DOHH2 (cell line): Measurements from ENCODE around the gene PRDM16.

Source experiments
- H3F3A ChIP-seq: fragments of 200-600 bp; sonication (generic), shearing (Covaris generic); 2 replicates; pipeline ENCODE4 v1.6.0; 2016; ENCODE audit warnings: antibody characterized with exemption, mild to moderate bottlenecking; ENCODE audit not compliant: control insufficient read depth, insufficient read depth
- H3K27ac ChIP-seq: fragments of 200-600 bp; sonication (generic); 2 replicates; pipeline ENCODE4 v1.5.1; 2014; ENCODE audit warnings: low read depth, mild to moderate bottlenecking, low read length, moderate library complexity
- H3K27me3 ChIP-seq: fragments of 200-600 bp; sonication (generic); 2 replicates; pipeline ENCODE4 v1.6.1; 2014; ENCODE audit warnings: mild to moderate bottlenecking, low read length, mixed read lengths; ENCODE audit not compliant: control insufficient read depth
- H3K36me3 ChIP-seq: fragments of 200-600 bp; sonication (generic); 2 replicates; pipeline ENCODE4 v1.6.1; 2014; ENCODE audit warnings: mild to moderate bottlenecking, low read length, moderate library complexity, mixed read lengths; ENCODE audit not compliant: control insufficient read depth
- H3K4me1 ChIP-seq: fragments of 200-600 bp; sonication (generic); 2 replicates; pipeline ENCODE4 v1.6.1; 2014; ENCODE audit warnings: mild to moderate bottlenecking, low read length, mixed read lengths; ENCODE audit not compliant: control insufficient read depth
- H3K4me2 ChIP-seq: fragments of 200-600 bp; sonication (generic); 2 replicates; pipeline ENCODE4 v1.6.0; 2014; ENCODE audit warnings: mild to moderate bottlenecking, low read length, moderate library complexity
- H3K4me3 ChIP-seq: fragments of 200-600 bp; sonication (generic); 2 replicates; pipeline ENCODE4 v1.5.1; 2014; ENCODE audit warnings: mild to moderate bottlenecking, low read length, mixed read lengths
- H3K79me2 ChIP-seq: fragments of 200-600 bp; sonication (generic); 2 replicates; pipeline ENCODE4 v1.6.1; 2014; ENCODE audit warnings: mild to moderate bottlenecking, low read length, mixed read lengths; ENCODE audit not compliant: control insufficient read depth
- H3K9me2 ChIP-seq: fragments of 200-600 bp; sonication (generic); replicated peaks from 2 replicates; pipeline ENCODE4 v1.6.1; 2014; ENCODE audit warnings: mild to moderate bottlenecking, low read length, mixed read lengths; ENCODE audit not compliant: control insufficient read depth
- H3K9me3 ChIP-seq: fragments of 200-600 bp; sonication (generic); 2 replicates; pipeline ENCODE4 v1.6.1; 2014; ENCODE audit warnings: antibody characterized with exemption, low read length, mixed read lengths; ENCODE audit not compliant: control insufficient read depth, insufficient read depth
- H4K20me1 ChIP-seq: fragments of 200-600 bp; sonication (generic); 2 replicates; pipeline ENCODE4 v1.6.0; 2014; ENCODE audit warnings: low read depth, mild to moderate bottlenecking, antibody characterized with exemption, low read length, moderate library complexity; ENCODE audit not compliant: control insufficient read depth, insufficient read depth
- EZH2phosphoT487 ChIP-seq: fragments of 200-600 bp; sonication (generic); IDR thresholded peaks from 2 replicates; pipeline ENCODE4 v1.6.1; 2017; ENCODE audit warnings: borderline replicate concordance, mild to moderate bottlenecking, antibody characterized with exemption, low read length, moderate library complexity, mixed read lengths
- TF ChIP-seq, protein P1 (sequence below): fragments of 200-600 bp; sonication (generic); IDR thresholded peaks from one replicate; pipeline ENCODE4 v1.5.1; 2014; ENCODE audit warnings: antibody characterized with exemption, mild to moderate bottlenecking, low read depth, low read length; ENCODE audit not compliant: poor library complexity, severe bottlenecking

PRDM16 gene

GRCh38 chr1:3077081-3077480 lies 8.1 kb downstream of the PRDM16 start:
- Histone ChIP-seq H3K9me2 (no peaks in the 10 kb centered on the region), H3K27me3 (no peaks in the 10 kb centered on the region), H3K36me3 (no peaks in the 10 kb centered on the region), H3K4me3 (no peak overlapping the region), H3K79me2 (no peaks in the 10 kb centered on the region), H3K4me2 (no peak overlapping the region), H3F3A (no peaks in the 10 kb centered on the region), H3K27ac (no peak overlapping the region), H3K9me3 (no peaks in the 10 kb centered on the region), H4K20me1 (no peaks in the 10 kb centered on the region), H3K4me1 (no peaks in the 10 kb centered on the region)
- TF ChIP-seq, protein P1, sequence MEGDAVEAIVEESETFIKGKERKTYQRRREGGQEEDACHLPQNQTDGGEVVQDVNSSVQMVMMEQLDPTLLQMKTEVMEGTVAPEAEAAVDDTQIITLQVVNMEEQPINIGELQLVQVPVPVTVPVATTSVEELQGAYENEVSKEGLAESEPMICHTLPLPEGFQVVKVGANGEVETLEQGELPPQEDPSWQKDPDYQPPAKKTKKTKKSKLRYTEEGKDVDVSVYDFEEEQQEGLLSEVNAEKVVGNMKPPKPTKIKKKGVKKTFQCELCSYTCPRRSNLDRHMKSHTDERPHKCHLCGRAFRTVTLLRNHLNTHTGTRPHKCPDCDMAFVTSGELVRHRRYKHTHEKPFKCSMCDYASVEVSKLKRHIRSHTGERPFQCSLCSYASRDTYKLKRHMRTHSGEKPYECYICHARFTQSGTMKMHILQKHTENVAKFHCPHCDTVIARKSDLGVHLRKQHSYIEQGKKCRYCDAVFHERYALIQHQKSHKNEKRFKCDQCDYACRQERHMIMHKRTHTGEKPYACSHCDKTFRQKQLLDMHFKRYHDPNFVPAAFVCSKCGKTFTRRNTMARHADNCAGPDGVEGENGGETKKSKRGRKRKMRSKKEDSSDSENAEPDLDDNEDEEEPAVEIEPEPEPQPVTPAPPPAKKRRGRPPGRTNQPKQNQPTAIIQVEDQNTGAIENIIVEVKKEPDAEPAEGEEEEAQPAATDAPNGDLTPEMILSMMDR: no peak
- no peak for TF ChIP-seq EZH2phosphoT487

DNA sequence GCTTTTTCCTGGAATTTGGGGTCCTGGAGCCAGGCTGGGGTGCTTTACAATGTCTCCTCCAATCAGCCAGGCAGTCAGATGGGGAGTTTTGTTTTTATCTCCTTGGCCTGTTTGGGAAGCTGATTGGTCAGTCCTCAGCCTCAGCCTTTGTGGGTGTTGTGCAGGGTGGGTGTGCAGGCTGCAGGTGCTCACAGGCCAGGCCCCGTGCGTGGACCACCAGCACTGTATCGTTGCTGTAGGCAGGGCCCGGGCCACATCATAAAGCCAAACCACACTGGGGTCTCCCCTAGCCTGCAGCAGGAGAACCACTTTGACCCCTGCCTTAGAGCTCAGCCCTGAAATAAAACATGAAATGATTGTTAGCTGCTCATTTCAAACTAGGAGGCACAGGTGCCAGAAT lies 8.6 kb downstream of the PRDM16 start:
- Histone ChIP-seq H3K79me2 (no peaks in the 10 kb centered on the region), H3K9me3 (no peaks in the 10 kb centered on the region), H3K36me3 (no peaks in the 10 kb centered on the region), H3F3A (no peaks in the 10 kb centered on the region), H3K9me2 (no peaks in the 10 kb centered on the region), H3K27ac (no peak overlapping the region), H4K20me1 (no peaks in the 10 kb centered on the region), H3K4me2 (no peak overlapping the region), H3K27me3 (no peaks in the 10 kb centered on the region), H3K4me1 (no peaks in the 10 kb centered on the region), H3K4me3 (no peak overlapping the region)
- TF ChIP-seq EZH2phosphoT487: no peak
- TF ChIP-seq, protein P1: no peak

DNA sequence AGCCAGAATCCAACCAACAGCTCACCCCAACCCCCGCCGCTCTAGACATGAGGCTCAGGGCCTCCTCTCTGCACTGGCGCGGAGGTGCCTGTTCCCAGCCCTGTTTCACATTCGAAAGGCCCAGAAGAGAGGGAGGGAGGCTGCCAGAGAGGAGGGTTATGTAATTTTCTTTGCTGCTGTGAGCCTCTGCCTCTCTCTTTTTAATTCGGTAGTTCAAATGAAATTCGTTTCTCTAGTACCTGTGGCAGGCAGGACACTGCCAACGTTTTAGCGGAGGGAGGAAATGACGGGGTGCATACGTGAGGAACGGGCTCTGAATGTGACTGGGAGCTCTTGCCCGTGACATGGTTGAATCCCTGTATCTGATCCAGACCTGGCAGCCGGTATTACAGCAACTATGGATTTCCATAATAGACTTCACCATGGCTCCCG lies 9.4 kb downstream of the PRDM16 start:
- no peak overlapping the region for H3K4me2 ChIP-seq
- TF ChIP-seq EZH2phosphoT487: no peak
- TF ChIP-seq, protein P1: no peak
- no peaks in the 10 kb centered on the region for H3F3A ChIP-seq
- H3K4me3 ChIP-seq: no peak overlapping the region
- no peaks in the 10 kb centered on the region for H3K27me3 ChIP-seq
- H3K9me3 ChIP-seq: no peaks in the 10 kb centered on the region
- H3K27ac ChIP-seq: no peak overlapping the region
- no peaks in the 10 kb centered on the region for H3K4me1 ChIP-seq
- H3K36me3 ChIP-seq: no peaks in the 10 kb centered on the region
- no peaks in the 10 kb centered on the region for H3K79me2 ChIP-seq
- no peaks in the 10 kb centered on the region for H4K20me1 ChIP-seq
- no peaks in the 10 kb centered on the region for H3K9me2 ChIP-seq

DNA sequence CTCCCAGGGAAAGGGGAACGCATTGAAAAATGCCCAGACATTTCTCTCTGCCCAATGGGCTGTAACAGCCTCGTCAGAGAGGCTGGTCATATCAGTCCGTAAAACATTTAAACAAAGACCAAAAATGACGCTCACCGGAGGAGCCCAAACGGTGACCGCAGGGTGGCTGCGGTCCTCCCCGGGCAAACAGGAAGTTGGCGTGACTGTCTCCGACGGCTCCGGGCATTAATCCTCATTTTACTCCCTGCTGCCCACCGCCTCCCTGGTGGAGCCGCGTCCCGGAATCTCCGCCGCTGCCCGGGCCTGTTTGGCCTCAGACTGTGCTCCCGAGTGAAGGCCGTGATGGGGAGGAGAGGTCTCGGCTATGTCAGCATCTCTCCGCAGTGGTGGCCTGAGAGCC lies 9.9 kb downstream of the PRDM16 start:
- Histone ChIP-seq H3K27me3 (no peaks in the 10 kb centered on the region), H4K20me1 (no peaks in the 10 kb centered on the region), H3K36me3 (no peaks in the 10 kb centered on the region), H3F3A (no peaks in the 10 kb centered on the region), H3K4me1 (no peaks in the 10 kb centered on the region), H3K27ac (no peak overlapping the region), H3K9me2 (no peaks in the 10 kb centered on the region), H3K79me2 (no peaks in the 10 kb centered on the region), H3K4me3 (no peak overlapping the region), H3K9me3 (no peaks in the 10 kb centered on the region), H3K4me2 (no peak overlapping the region)
- TF ChIP-seq EZH2phosphoT487: no peak
- TF ChIP-seq, protein P1: no peak
